Peyer's patch (tissue), 4 donors: ENCODE data around the gene CDADC1.

Experiments used
- POLR2A ChIP-seq, 2 donors: fragments of 450-650 bp; IDR thresholded peaks; one replicate each; pipeline ENCODE4 v1.5.1; 2017; ENCODE audit warnings: antibody characterized with exemption in 2 of 2, mild to moderate bottlenecking in 2 of 2, moderate library complexity in 2 of 2
- TF ChIP-seq, protein P1 (sequence below), 6 experiments: fragments of 450-650 bp in 4 of 6; fragments of 200-600 bp in 2 of 6; sonication (generic) in 1 of 6; IDR thresholded peaks; one replicate each; pipeline ENCODE4 v1.5.1; 2017 to 2019; ENCODE audit warnings: antibody characterized with exemption in 6 of 6, mild to moderate bottlenecking in 3 of 6, moderate library complexity in 1 of 6

DNA sequence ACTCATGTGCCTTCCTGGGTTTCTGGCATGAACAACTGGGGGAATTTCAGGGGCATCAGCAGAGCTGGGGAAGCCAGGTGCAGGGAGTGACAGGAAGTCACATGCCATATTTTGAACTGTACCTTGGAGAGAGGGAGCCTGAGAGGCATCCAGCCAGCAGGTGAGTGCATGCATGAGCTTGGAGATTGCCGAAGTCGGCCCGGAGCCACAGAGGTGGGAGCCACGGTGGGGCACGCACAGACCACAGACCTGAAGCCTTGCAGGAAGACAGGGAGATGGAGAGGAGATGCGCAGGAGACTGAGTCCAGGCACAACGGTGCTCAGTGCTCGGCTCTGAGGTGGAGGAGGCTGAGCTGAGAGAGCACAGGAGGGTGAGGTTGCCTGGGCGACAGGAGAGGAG is 55.1 kb downstream of the CDADC1 start:
- TF ChIP-seq, protein P1, sequence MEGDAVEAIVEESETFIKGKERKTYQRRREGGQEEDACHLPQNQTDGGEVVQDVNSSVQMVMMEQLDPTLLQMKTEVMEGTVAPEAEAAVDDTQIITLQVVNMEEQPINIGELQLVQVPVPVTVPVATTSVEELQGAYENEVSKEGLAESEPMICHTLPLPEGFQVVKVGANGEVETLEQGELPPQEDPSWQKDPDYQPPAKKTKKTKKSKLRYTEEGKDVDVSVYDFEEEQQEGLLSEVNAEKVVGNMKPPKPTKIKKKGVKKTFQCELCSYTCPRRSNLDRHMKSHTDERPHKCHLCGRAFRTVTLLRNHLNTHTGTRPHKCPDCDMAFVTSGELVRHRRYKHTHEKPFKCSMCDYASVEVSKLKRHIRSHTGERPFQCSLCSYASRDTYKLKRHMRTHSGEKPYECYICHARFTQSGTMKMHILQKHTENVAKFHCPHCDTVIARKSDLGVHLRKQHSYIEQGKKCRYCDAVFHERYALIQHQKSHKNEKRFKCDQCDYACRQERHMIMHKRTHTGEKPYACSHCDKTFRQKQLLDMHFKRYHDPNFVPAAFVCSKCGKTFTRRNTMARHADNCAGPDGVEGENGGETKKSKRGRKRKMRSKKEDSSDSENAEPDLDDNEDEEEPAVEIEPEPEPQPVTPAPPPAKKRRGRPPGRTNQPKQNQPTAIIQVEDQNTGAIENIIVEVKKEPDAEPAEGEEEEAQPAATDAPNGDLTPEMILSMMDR (IDR thresholded peaks at IDR 0.05): no peak
- TF ChIP-seq POLR2A (IDR thresholded peaks at IDR 0.05): no peak
